Measurements from ENCODE around the gene CD163. TPM values are rescaled to one million over a fixed set of nuclear protein-coding genes. Genes with fewer than 3 reads are reported as not detected.

Gene CD163
- total RNA-seq, 1 experiment from 2014 or later: not detected

DNA sequence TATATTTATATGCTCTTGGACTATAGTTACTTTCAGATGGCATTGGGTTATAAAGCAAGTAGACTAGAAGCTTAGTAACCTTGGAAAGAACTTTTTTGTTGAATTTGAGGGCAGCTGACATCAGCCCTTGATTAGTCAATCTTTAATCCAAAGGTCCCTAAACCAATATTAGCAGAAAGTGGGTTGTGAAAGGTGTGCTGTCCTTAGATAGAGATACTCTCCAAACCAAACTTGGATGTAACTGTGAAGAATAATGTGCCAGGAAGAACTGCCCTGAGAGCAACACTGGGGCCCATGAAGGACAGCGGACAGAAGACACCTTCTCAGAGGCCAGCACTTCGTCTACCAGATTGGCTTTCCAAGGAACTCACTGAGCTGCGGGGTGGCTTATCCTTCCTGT is 10.6 kb downstream of the CD163 start:
- no peak overlapping the region for H3K4me2 ChIP-seq
- POLR2A ChIA-PET (ENCODE audit: unreplicated experiment): no interaction called here

DNA sequence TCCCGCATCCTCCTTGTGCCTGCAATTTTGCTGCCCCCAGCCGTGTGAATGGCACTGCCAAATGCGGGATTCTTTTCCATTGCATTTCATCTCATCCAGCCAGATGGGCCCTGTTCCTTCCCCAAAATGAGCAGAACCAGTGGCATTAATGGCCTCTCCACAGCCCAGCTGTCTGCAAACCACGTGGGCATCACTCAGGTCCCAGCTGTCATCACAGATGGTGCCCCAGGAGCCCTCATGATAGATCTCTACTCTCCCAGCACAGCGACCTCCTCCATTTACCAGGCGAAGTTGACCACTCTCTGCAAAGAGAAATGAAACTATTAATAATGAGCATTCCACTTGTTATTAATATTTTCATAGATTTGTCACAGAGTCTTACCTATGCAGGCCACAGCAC is 17.1 kb downstream of the CD163 start:
- ChIA-PET CTCF (no interaction called here), POLR2A (ENCODE audit: unreplicated experiment) (no interaction called here)
- Histone ChIP-seq H3K27ac (no peak overlapping the region), H3F3A (ENCODE audit: insufficient read depth, low read depth) (no peaks in the 10 kb centered on the region), H3K9me2 (ENCODE audit: insufficient read depth) (no peaks in the 10 kb centered on the region), H3K4me2 (no peak overlapping the region), H3K27me3 (ENCODE audit: insufficient read depth, low read depth) (no peaks in the 10 kb centered on the region), H3K79me2 (ENCODE audit: low read depth) (no peaks in the 10 kb centered on the region), H4K20me1 (ENCODE audit: insufficient read depth) (no peaks in the 10 kb centered on the region), H3K36me3 (ENCODE audit: low read depth) (no peaks in the 10 kb centered on the region), H3K4me3 (no peak overlapping the region), H2AFZ (no peak overlapping the region), H3K4me1 (replicated peaks; ENCODE audit: insufficient read depth) (no peaks in the 10 kb centered on the region), H3K9me3 (ENCODE audit: insufficient read depth, low read depth) (no peaks in the 10 kb centered on the region)
- TF ChIP-seq, protein P1, sequence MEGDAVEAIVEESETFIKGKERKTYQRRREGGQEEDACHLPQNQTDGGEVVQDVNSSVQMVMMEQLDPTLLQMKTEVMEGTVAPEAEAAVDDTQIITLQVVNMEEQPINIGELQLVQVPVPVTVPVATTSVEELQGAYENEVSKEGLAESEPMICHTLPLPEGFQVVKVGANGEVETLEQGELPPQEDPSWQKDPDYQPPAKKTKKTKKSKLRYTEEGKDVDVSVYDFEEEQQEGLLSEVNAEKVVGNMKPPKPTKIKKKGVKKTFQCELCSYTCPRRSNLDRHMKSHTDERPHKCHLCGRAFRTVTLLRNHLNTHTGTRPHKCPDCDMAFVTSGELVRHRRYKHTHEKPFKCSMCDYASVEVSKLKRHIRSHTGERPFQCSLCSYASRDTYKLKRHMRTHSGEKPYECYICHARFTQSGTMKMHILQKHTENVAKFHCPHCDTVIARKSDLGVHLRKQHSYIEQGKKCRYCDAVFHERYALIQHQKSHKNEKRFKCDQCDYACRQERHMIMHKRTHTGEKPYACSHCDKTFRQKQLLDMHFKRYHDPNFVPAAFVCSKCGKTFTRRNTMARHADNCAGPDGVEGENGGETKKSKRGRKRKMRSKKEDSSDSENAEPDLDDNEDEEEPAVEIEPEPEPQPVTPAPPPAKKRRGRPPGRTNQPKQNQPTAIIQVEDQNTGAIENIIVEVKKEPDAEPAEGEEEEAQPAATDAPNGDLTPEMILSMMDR (conservative IDR thresholded peaks at IDR 0.05): no peak
- no peak for TF ChIP-seq EZH2 (IDR thresholded peaks at IDR 0.05; ENCODE audit: low read depth)
- intact Hi-C loops (cut with micrococcal nuclease; ENCODE audit: unreplicated experiment): no loop called here
- no TSS peak for BruUV-seq (replicated peaks)
- no peak for DNase-seq

More for the DNA sequence above, 10.6 kb downstream of the CD163 start:
- Histone ChIP-seq H3K4me3 (no peak overlapping the region), H3K27me3 (ENCODE audit: insufficient read depth, low read depth) (no peaks in the 10 kb centered on the region), H3K79me2 (ENCODE audit: low read depth) (no peaks in the 10 kb centered on the region), H4K20me1 (ENCODE audit: insufficient read depth) (no peaks in the 10 kb centered on the region), H3K27ac (no peak overlapping the region), H3F3A (ENCODE audit: insufficient read depth, low read depth) (no peaks in the 10 kb centered on the region), H3K4me1 (replicated peaks; ENCODE audit: insufficient read depth) (no peaks in the 10 kb centered on the region), H3K9me2 (ENCODE audit: insufficient read depth) (no peaks in the 10 kb centered on the region), H2AFZ (no peak overlapping the region), H3K9me3 (ENCODE audit: insufficient read depth, low read depth) (no peaks in the 10 kb centered on the region), H3K36me3 (ENCODE audit: low read depth) (no peaks in the 10 kb centered on the region)
- CTCF ChIA-PET: no interaction called here
- intact Hi-C loops (cut with micrococcal nuclease; ENCODE audit: unreplicated experiment): no loop called here
- no TSS peak for BruUV-seq (replicated peaks)
- no peak for TF ChIP-seq EZH2 (IDR thresholded peaks at IDR 0.05; ENCODE audit: low read depth)
- TF ChIP-seq, protein P1 (conservative IDR thresholded peaks at IDR 0.05): no peak
- DNase-seq: no peak

DNA sequence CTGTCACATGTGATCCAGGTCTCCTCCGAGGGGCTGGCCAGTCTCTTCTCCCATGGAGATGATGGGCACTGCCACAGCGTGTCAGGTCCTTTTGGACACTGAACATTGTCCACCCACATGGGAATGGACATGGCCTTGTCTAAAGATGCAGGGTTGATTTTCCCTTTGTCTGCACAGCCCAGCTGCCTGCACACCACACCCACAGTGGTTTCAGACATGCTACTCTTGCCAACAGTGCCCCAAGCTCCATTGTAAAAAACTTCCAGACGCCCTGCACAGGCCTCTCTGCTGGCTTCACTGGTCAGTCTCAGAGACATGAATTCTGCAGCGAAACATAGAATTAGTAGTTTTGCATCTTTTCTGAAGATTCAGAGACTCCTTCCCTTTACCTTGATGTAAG is 18.5 kb downstream of the CD163 start:
- intact Hi-C loops (cut with micrococcal nuclease; ENCODE audit: unreplicated experiment): no loop called here
- CTCF ChIA-PET: no interaction called here
- no peak overlapping the region for H2AFZ ChIP-seq
- POLR2A ChIA-PET (ENCODE audit: unreplicated experiment): interaction anchor here (0.5 kb wide), 1 partner anchor 888 kb away, joined by 5 read pairs; no protein-coding TSS in a partner anchor
- H3K36me3 ChIP-seq (ENCODE audit: low read depth): no peaks in the 10 kb centered on the region
- DNase-seq: no peak
- no TSS peak for BruUV-seq (replicated peaks)
- no peaks in the 10 kb centered on the region for H3K9me3 ChIP-seq (ENCODE audit: insufficient read depth, low read depth)
- TF ChIP-seq, protein P1 (conservative IDR thresholded peaks at IDR 0.05): no peak
- TF ChIP-seq EZH2 (IDR thresholded peaks at IDR 0.05; ENCODE audit: low read depth): no peak
- no peak overlapping the region for H3K27ac ChIP-seq
- no peaks in the 10 kb centered on the region for H3F3A ChIP-seq (ENCODE audit: insufficient read depth, low read depth)
- no peak overlapping the region for H3K4me3 ChIP-seq
- H3K4me1 ChIP-seq (replicated peaks; ENCODE audit: insufficient read depth): no peaks in the 10 kb centered on the region
- no peaks in the 10 kb centered on the region for H4K20me1 ChIP-seq (ENCODE audit: insufficient read depth)
- no peaks in the 10 kb centered on the region for H3K9me2 ChIP-seq (ENCODE audit: insufficient read depth)
- H3K79me2 ChIP-seq (ENCODE audit: low read depth): no peaks in the 10 kb centered on the region
- H3K4me2 ChIP-seq: no peak overlapping the region
- H3K27me3 ChIP-seq (ENCODE audit: insufficient read depth, low read depth): no peaks in the 10 kb centered on the region

All from PC-9 (cell line).